Small intestine (tissue), 7 donors: Measurements from ENCODE around the gene FAM161A. TPM values are rescaled to one million over a fixed set of nuclear protein-coding genes. Genes with fewer than 3 reads are reported as not detected.
"Not testable (repeated sequence)": the region's sequence is repeated elsewhere in the genome, so short reads cannot be mapped to it uniquely, and the experiment has no call there.

Source experiments
- DNase-seq, 2 donors: peaks; one replicate each; pipeline versions ENCODE4 v3.0.0 to v3.0.0-alpha.2; 2013
- FAIRE-seq: peaks from 2 replicates; lab custom pipeline; 2012; peaks lifted over from hg19 to GRCh38; lab: Jason Lieb, UNC
- H3K27ac ChIP-seq, 3 donors: one replicate each; pipeline ENCODE4 v1.5.1; 2013; ENCODE audit warnings: low read length in 2 of 3, mild to moderate bottlenecking in 2 of 3, control low read depth in 1 of 3, inconsistent platforms in 1 of 3, low read depth in 1 of 3, moderate library complexity in 1 of 3
- H3K27me3 ChIP-seq, 3 donors: one replicate each; pipeline ENCODE4 v1.6.1; 2013; ENCODE audit warnings: low read length in 3 of 3, inconsistent platforms in 1 of 3; ENCODE audit not compliant: control insufficient read depth in 3 of 3, insufficient read depth in 3 of 3
- H3K36me3 ChIP-seq, 3 donors: one replicate each; pipeline ENCODE4 v1.6.1; 2013; ENCODE audit warnings: low read length in 3 of 3, inconsistent platforms in 1 of 3, low read depth in 1 of 3, mild to moderate bottlenecking in 1 of 3, moderate library complexity in 1 of 3; ENCODE audit not compliant: control insufficient read depth in 3 of 3, insufficient read depth in 2 of 3
- H3K4me1 ChIP-seq, 3 donors: one replicate each; pipeline ENCODE4 v1.6.1; 2013; ENCODE audit warnings: low read length in 2 of 3, inconsistent platforms in 1 of 3, low read depth in 1 of 3, mild to moderate bottlenecking in 1 of 3, moderate library complexity in 1 of 3; ENCODE audit not compliant: control insufficient read depth in 3 of 3, insufficient read depth in 2 of 3
- H3K4me3 ChIP-seq, 3 donors: one replicate each; pipeline ENCODE4 v1.5.1; 2013; ENCODE audit warnings: low read length in 3 of 3, control low read depth in 1 of 3, inconsistent platforms in 1 of 3, low read depth in 1 of 3, mild to moderate bottlenecking in 1 of 3, moderate library complexity in 1 of 3
- H3K9me3 ChIP-seq, 2 donors: one replicate each; pipeline ENCODE4 v1.6.1; 2013; ENCODE audit warnings: low read depth in 1 of 2, low read length in 1 of 2; ENCODE audit not compliant: control insufficient read depth in 2 of 2, insufficient read depth in 1 of 2
- WGBS, 3 donors: extraction: QIAGEN DNeasy Blood & Tissue Kit; methylation state at CpG; one replicate each; pipeline ENCODE4 v1.1.7; 2013; 5-methylcytosine and 5-hydroxymethylcytosine counted together
- polyA plus RNA-seq, 4 donors: library from polyadenylated mRNA; stranded (reverse) in 3 of 4; unstranded in 1 of 4; fragments of 200-250 nt in 3 of 4; fragments of 120-200 nt in 1 of 4; gene quantifications; one replicate each; pipeline versions ENCODE4 v1.2.1 to v1.2.3, GENCODE V29; 2013
- donor health status: healthy with polysubstance abuse.
- donor health status: control.
- donor health status: control.
- donor health status: Bipolar disorder and iron deficiency.
- donor health status: healthy.

FAM161A gene
- polyA plus RNA-seq, 4 donors, result 0.22 to 6.8 (median 0.75) TPM

DNA sequence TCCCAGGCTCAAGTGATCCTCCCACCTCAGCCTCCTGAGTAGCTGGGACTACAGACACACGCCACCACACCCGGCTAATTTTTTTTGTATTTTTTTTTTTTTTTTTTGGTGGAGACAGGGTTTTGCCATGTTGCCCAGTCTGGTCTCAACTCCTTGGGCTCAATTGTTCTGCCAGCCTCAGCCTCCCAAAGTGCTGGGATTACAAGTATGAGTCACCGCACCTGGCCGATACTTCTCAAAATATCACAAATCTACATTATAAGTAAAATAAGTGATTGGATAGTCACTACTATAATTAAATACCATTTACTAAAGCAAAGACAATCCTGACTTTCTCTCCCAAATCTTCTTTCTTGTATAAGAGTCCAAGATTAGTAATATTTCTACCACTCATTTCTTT, 25.5 kb upstream of the FAM161A start:
- H3K27me3 ChIP-seq, H3K27ac ChIP-seq, DNase-seq, H3K4me1 ChIP-seq, FAIRE-seq, H3K4me3 ChIP-seq, H3K9me3 ChIP-seq: not testable (repeated sequence)
- 90 to 98% (median 95%) methylated on average over 4 of the region's 4 CpGs for WGBS, 3 donors
- H3K36me3 ChIP-seq, result peaks cover 12 to 48% (median 14%) of the 10 kb centered on the region in 3 donors

DNA sequence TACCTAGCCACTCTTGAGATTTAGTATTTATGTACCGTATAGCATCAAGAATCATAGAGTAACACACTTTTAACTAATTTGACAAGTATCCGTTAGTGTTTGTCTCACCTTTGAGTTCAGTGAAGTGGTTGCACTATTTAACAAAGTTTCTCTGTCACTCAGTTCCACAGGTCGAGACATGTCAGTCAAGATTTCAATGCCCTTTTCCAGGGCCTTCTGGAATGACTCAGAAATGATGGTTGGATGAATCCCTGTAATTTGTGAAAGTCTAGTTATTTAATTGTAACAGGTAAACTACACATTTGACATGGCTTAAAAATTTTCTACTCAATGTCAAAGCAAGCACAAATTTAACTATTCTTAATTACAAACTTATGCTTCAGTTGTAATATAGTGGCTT, 24.9 kb upstream of the FAM161A start:
- H3K9me3 ChIP-seq, result no peaks in the 10 kb centered on the region
- no peaks in the 10 kb centered on the region for H3K27me3 ChIP-seq
- DNase-seq, result no peak
- no peak overlapping the region for H3K4me3 ChIP-seq
- H3K36me3 ChIP-seq, result peaks cover 12 to 49% (median 14%) of the 10 kb centered on the region in 3 donors
- no peak for FAIRE-seq
- H3K4me1 ChIP-seq, result no peaks in the 10 kb centered on the region
- WGBS, 3 donors, result 94 to 96% (median 96%) methylated on average over 3 of the region's 3 CpGs
- no peak overlapping the region for H3K27ac ChIP-seq

DNA sequence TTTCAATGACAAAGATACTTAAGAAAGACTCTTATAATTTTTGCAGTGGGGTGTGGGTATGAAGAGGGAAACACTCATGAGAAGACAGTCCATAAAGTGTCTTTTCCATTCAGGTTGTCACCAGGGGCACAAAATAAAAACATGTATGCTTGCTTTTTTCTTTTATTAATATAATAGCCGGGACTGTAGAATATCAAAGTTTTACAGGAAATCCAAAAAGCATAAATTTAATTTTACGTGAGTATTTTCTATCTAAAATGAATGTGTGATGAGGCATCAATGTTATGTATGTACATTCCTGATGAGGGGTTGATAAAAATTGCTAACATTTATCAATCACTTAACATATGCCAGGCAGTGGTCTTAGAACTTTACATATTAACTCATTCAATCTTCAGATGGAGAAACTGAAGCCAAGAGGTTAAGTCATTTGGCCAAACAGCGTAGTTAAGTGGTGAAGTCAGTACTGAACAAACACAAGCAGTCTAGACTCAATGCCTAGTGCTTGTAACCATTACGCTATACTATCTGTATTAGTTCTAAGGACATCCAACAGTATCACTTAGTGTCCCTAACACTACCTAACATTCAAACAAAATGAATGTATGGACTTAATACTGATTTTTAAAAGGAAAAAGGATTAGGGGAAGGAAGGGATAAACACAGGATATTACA, 23.8 kb upstream of the FAM161A start:
- Histone ChIP-seq H3K9me3 (no peaks in the 10 kb centered on the region), H3K4me1 (no peaks in the 10 kb centered on the region), H3K27me3 (no peaks in the 10 kb centered on the region), H3K27ac (no peak overlapping the region), H3K36me3 (peaks cover 10 to 49% (median 10%) of the 10 kb centered on the region in 3 donors), H3K4me3 (no peak overlapping the region)
- DNase-seq, result no peak
- FAIRE-seq, result no peak
- WGBS, 3 donors, result 95 to 98% (median 97%) methylated on average over 4 of the region's 4 CpGs

DNA sequence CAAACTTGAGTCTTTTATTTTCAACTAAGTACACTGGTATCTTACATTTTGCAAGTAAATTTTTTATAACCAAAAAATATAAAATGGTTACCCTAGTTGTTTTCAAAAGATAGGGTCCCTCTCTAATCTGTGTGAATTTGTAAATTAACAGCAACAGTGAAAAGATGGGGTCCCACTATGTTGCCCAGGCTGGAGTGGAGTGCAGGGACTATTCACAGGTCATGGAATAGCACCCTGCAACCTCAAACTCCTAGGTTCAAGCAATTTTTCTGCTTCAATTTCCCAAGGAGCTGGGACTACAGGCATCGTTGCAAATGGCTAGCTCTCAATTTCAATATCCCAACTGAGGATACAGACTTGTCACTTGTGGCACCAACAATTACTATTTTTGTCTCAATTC, 22.5 kb upstream of the FAM161A start:
- FAIRE-seq (no peak), DNase-seq (no peak)
- Histone ChIP-seq H3K27ac (no peak overlapping the region), H3K9me3 (no peaks in the 10 kb centered on the region), H3K27me3 (no peaks in the 10 kb centered on the region), H3K4me1 (no peaks in the 10 kb centered on the region), H3K4me3 (no peak overlapping the region), H3K36me3 (peaks cover 12 to 44% (median 14%) of the 10 kb centered on the region in 3 donors)
- 89 to 97% (median 91%) methylated on average over 1 of the region's 1 CpG for WGBS, 3 donors

DNA sequence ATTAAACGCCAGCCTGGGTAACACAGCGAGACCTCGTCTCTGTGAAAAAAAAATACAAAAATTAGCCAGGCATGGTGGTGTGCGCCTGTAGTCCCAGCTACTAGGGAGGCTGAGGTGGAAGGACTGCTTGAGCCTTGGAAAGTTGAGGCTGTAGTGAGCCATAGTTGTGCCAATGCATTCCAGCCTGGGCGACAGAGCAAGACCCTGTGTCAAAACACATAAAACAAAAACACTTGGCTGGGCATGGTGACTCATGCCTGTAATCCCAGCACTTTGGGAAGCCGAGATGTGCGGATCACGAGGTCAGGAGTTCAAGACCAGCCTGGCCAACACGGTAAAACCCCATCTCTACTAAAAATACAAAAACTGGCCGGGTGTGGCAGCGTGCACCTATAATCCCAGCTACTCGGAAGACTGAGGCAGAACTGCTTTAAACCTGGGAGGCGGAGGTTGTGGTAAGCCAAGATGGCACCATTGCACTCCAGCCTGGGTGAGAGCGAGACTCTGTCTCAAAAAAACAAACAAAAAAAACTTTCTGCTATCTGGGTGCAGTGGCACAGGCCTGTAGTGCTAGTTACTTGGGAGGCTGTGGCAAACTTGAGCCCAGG, 12.7 kb upstream of the FAM161A start:
- H3K36me3 ChIP-seq, result peaks cover 0 to 44% (median 8%) of the 10 kb centered on the region in 3 donors
- not testable (repeated sequence) for FAIRE-seq
- 96 to 98% (median 97%) methylated on average over 14 of the region's 14 CpGs for WGBS, 3 donors

DNA sequence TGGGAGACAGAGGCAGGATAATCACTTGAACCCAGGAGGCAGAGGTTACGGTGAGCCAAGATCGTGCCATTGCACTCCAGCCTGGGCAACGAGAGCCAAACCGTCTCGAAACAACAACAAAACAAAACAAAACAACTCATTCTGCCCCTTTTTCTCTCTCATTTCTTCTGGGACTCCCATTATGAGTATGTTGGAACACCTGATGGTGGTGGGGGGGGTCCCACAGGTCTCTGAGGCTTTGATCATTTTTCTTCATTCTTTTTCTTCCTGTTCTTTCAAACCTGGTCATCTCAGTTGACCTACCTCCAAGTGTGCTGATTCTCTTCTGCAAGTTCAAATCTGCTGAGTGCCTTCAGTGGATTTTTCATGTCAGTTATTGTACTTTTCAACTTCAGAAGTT, 8.2 kb upstream of the FAM161A start:
- FAIRE-seq, result no peak
- Histone ChIP-seq H3K4me3 (no peak overlapping the region), H3K9me3 (peaks cover 0 to 8% of the 10 kb centered on the region in 2 donors), H3K36me3 (peaks cover 0 to 23% (median 0%) of the 10 kb centered on the region in 3 donors), H3K27me3 (no peaks in the 10 kb centered on the region), H3K4me1 (no peaks in the 10 kb centered on the region), H3K27ac (no peak overlapping the region)
- DNase-seq, result no peak
- WGBS, 3 donors, result 92 to 99% (median 92%) methylated on average over 5 of the region's 5 CpGs

More for the DNA sequence above, 12.7 kb upstream of the FAM161A start:
- DNase-seq, H3K27me3 ChIP-seq, H3K4me3 ChIP-seq, H3K4me1 ChIP-seq, H3K9me3 ChIP-seq, H3K27ac ChIP-seq: not testable (repeated sequence)

DNA sequence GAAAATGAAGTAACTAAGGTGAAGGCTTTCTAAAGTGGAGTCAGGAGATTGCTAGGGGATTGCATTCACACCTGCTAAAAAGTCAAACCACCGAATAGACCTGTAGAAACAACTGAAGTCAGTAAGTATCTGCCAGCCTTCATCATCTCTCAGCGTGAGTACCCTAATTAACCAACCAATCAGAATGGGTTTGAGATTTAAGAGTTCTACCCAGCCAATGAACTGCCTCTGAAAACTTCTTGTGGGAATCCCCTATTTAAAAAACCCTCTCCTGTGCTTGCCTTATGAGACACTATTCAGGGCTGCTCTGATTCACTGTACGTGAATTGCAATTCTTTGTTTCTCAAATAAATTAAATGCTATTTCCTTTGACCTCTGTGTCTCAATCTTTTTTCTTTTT, 3.4 kb upstream of the FAM161A start:
- H3K9me3 ChIP-seq, result peaks cover 0 to 8% of the 10 kb centered on the region in 2 donors
- 74 to 85% (median 80%) methylated on average over 3 of the region's 3 CpGs for WGBS, 3 donors
- H3K4me1 ChIP-seq, result peaks cover 0 to 3% (median 0%) of the 10 kb centered on the region in 3 donors
- H3K27me3 ChIP-seq, result no peaks in the 10 kb centered on the region
- DNase-seq (no peak), FAIRE-seq (no peak)
- no peak overlapping the region for H3K4me3 ChIP-seq
- H3K27ac ChIP-seq, result no peak overlapping the region
- no peaks in the 10 kb centered on the region for H3K36me3 ChIP-seq

DNA sequence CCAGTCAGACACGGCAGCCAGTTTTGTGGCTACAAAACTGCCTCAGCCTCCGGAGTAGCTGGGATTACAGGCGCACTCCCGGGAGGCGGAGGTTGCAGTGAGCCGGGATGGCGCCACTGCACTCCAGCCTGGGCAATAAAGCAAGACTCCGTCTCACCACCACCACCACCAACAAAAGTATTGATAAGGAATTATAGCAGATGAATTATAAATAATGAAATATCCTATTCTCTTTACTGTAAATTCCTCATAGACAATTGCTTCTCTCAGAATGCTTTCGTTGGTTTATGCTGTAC, 1.4 kb upstream of the FAM161A start:
- peak overlapping the region in 2 of 3 donors; percentile 75 to 81 for H3K4me3 ChIP-seq
- FAIRE-seq, result no peak
- 10 to 67% (median 17%) methylated on average over 9 of the region's 9 CpGs for WGBS, 3 donors

More for the DNA sequence above, 1.4 kb upstream of the FAM161A start:
- Histone ChIP-seq H3K27ac (peak overlapping the region in 2 of 3 donors; percentile 29 to 61), H3K36me3 (no peaks in the 10 kb centered on the region), H3K27me3 (no peaks in the 10 kb centered on the region), H3K4me1 (peaks cover 0 to 3% (median 0%) of the 10 kb centered on the region in 3 donors), H3K9me3 (no peaks in the 10 kb centered on the region)
- DNase-seq, result no peak
